ENCODE data around the gene DCK. TPM values are rescaled to one million over a fixed set of nuclear protein-coding genes. Genes with fewer than 3 reads are reported as not detected.

The DCK gene
- total and polyA plus RNA-seq, 8 donors = 17.5 to 34.7 (median 31.8) TPM

DNA sequence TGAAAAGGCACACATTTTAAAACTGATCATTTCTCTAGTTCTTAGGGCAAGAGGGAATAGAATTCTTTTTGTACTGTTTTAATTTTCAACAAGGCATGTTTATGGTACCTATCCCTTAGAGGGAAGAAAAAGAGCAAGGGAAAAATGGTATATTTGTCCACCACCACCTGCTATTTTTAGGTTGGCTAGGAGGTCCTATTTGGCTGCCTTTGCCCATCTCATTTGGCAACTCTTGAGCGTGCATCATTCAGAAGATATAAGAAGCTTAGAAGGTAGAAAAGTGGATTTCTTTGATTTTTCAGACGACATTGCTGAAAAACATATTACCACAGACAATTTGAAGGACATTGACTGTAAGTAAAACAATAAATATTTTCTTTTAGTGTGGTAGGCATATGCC lies 69.0 kb downstream of the DCK start:
- TF ChIP-seq, protein P1, sequence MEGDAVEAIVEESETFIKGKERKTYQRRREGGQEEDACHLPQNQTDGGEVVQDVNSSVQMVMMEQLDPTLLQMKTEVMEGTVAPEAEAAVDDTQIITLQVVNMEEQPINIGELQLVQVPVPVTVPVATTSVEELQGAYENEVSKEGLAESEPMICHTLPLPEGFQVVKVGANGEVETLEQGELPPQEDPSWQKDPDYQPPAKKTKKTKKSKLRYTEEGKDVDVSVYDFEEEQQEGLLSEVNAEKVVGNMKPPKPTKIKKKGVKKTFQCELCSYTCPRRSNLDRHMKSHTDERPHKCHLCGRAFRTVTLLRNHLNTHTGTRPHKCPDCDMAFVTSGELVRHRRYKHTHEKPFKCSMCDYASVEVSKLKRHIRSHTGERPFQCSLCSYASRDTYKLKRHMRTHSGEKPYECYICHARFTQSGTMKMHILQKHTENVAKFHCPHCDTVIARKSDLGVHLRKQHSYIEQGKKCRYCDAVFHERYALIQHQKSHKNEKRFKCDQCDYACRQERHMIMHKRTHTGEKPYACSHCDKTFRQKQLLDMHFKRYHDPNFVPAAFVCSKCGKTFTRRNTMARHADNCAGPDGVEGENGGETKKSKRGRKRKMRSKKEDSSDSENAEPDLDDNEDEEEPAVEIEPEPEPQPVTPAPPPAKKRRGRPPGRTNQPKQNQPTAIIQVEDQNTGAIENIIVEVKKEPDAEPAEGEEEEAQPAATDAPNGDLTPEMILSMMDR (IDR thresholded peaks at IDR 0.05) = no peak
- Histone ChIP-seq H3K27me3 (no peaks in the 10 kb centered on the region), H3K27ac (no peak overlapping the region), H3K4me1 (no peaks in the 10 kb centered on the region), H3K9me3 (no peaks in the 10 kb centered on the region), H3K36me3 (no peaks in the 10 kb centered on the region), H3K4me3 (no peak overlapping the region)
- DNase-seq = no peak
- intact Hi-C loops (cut with DNase I) = no loop called here
- ATAC-seq = no peak

DNA sequence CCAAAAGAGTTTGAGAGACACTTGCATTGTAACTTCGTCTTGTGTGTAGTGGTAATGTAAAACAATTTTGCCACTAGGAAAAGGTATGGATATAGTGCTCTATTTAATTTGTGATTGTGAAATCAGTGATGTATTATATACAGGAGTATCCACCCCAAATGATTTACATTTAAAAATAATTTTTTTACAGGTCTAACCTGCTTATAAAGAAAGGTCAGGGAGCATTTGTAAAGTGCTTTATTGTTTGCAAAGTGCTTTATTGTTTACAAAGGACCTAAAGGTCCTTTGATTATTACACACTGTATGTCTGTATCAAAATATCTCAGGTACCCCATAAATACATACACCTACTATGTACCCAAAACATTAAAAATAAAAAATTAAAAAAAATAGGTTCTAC lies 70.3 kb downstream of the DCK start:
- H3K4me1 ChIP-seq = no peaks in the 10 kb centered on the region
- H3K27me3 ChIP-seq = no peaks in the 10 kb centered on the region
- no peaks in the 10 kb centered on the region for H3K36me3 ChIP-seq
- ATAC-seq (no peak), DNase-seq (no peak)
- H3K27ac ChIP-seq = no peak overlapping the region
- TF ChIP-seq, protein P1 (IDR thresholded peaks at IDR 0.05) = no peak
- no peak overlapping the region for H3K4me3 ChIP-seq
- intact Hi-C loops (cut with DNase I) = no loop called here
- H3K9me3 ChIP-seq = no peaks in the 10 kb centered on the region

DNA sequence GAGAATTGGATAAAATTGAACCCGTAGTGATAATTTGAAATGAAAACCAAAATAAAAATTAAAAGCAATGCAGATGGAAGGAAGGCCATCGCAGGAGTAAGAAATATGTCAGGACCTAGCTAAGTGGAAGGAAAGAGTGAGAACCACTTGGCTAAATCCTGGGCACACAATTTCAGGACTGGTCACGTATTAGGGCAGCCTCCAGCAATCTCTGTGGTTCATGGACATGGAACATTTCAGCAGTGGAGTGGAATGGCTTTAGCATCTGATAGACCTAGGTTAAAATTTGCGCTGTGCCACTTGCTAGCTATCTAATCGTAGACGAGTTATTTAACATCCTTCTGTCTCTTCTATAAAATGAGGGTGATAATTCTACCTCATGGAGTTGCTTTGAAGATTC lies 71.1 kb downstream of the DCK start:
- TF ChIP-seq, protein P1 (IDR thresholded peaks at IDR 0.05) = no peak
- ATAC-seq (no peak), DNase-seq (no peak)
- intact Hi-C loops (cut with DNase I) = no loop called here
- H3K4me3 ChIP-seq = no peak overlapping the region
- no peak overlapping the region for H3K27ac ChIP-seq
- H3K27me3 ChIP-seq = no peaks in the 10 kb centered on the region
- no peaks in the 10 kb centered on the region for H3K36me3 ChIP-seq
- H3K4me1 ChIP-seq = no peaks in the 10 kb centered on the region
- no peaks in the 10 kb centered on the region for H3K9me3 ChIP-seq

DNA sequence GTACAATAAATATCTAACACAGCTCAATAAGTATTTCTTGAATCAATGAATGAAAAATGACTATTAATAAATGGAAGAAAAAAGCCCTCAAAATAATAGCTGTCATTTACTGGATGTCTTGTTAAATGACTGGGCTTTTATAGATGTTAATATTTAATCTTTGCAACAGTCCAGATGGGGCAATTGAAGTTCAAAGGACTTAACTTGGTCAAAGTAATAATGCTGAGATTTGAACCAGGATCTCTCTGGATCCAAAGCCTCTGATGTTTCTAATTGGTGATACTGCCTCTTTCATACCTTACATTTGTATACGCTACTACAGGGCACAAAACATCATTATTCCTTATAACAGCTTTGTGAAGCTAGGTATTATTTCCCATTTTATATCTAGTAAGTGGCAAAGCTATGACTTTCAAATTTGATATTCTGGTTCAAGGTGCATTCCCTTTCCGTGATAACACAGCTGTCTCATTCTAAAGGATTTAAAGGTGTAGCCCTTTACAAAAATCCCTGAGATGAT lies 72.6 kb downstream of the DCK start:
- no peaks in the 10 kb centered on the region for H3K9me3 ChIP-seq
- no peaks in the 10 kb centered on the region for H3K27me3 ChIP-seq
- intact Hi-C loops (cut with DNase I) = no loop called here
- TF ChIP-seq, protein P1 (IDR thresholded peaks at IDR 0.05) = no peak
- no peak overlapping the region for H3K27ac ChIP-seq
- no peak overlapping the region for H3K4me3 ChIP-seq
- ATAC-seq (no peak), DNase-seq (no peak)
- no peaks in the 10 kb centered on the region for H3K36me3 ChIP-seq
- no peaks in the 10 kb centered on the region for H3K4me1 ChIP-seq

DNA sequence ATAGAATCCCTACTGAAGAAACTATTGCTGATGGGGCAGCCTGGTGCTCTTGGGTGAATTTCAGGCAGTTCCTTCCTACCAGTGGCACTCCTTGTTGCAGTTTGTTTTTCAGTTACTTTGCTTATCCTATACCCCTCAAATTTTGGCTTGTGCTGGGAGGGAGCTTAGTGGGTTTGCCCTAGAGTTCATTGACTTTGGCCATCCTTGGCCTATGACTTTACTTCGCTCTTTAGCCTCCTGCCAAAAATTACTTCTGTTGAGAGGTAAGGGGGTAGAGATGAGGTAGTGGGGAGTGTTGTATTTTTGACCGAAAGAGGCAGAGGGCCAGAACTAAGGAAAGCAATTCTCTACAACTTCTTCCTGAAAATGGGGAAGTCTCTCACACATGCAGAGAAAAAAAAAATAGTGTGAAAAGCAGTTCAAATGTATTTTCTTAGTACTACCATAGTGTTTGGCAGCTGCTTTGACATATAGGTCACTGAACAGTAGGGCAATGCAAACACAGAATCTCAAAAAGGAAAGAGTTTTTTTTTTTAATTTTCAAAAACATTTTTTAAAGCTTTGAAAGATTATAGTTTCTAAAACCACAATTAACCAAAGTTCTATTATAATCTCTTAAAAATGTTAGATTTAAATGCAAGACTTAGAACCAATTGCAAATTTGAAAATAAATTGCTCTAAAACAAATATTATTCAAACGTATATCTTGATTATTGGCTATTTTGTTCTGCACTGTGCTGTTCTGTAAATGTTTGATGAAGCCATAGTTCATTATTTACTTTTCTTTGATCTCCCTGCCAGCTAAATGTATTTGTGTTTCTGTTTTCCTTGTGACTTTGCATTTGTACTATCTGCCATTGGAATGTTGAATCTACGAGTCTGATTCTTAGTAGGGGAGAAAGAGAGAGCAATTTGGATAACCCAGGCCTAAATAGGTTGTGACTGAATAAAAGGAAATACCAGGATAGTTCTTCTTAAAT lies 73.6 kb downstream of the DCK start:
- TF ChIP-seq, protein P1 (IDR thresholded peaks at IDR 0.05) = no peak
- intact Hi-C loops (cut with DNase I) = no loop called here
- H3K27ac ChIP-seq = no peak overlapping the region
- DNase-seq = no peak
- H3K27me3 ChIP-seq = no peaks in the 10 kb centered on the region
- H3K4me1 ChIP-seq = no peaks in the 10 kb centered on the region
- no peak overlapping the region for H3K4me3 ChIP-seq
- no peaks in the 10 kb centered on the region for H3K9me3 ChIP-seq
- ATAC-seq = no peak
- no peaks in the 10 kb centered on the region for H3K36me3 ChIP-seq

Data from left lung (tissue), 10 donors.